ENCODE results near the gene C1orf174.

C1orf174 gene

DNA sequence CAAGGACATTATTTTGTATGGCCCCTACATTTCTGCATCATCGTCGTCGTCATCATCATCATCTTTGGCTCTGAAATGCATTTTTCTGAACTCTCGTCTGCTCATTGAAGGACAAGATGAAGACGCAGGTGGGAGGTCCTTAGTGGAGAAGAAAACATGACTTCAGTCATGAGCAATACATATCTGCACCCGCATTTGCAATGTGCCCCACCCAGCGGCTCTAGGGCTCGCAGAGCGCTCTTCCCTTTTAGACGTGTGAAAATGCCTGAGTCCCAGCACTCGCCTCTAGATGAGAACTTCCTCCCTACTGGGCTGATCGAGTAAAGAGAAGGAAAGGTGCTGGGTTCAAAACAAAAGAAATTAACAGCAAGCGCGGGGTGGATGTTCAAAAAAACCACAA lies 10.1 kb downstream of the C1orf174 start:
- no peak overlapping the region for H3K4me3 ChIP-seq (ENCODE audit: control insufficient read depth, low read depth, low read length)
- no peak for DNase-seq (ENCODE audit: low read depth)
- TF ChIP-seq, protein P1, sequence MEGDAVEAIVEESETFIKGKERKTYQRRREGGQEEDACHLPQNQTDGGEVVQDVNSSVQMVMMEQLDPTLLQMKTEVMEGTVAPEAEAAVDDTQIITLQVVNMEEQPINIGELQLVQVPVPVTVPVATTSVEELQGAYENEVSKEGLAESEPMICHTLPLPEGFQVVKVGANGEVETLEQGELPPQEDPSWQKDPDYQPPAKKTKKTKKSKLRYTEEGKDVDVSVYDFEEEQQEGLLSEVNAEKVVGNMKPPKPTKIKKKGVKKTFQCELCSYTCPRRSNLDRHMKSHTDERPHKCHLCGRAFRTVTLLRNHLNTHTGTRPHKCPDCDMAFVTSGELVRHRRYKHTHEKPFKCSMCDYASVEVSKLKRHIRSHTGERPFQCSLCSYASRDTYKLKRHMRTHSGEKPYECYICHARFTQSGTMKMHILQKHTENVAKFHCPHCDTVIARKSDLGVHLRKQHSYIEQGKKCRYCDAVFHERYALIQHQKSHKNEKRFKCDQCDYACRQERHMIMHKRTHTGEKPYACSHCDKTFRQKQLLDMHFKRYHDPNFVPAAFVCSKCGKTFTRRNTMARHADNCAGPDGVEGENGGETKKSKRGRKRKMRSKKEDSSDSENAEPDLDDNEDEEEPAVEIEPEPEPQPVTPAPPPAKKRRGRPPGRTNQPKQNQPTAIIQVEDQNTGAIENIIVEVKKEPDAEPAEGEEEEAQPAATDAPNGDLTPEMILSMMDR (conservative IDR thresholded peaks at IDR 0.05; ENCODE audit: control insufficient read depth, insufficient read depth, low read depth, low read length) = no peak

DNA sequence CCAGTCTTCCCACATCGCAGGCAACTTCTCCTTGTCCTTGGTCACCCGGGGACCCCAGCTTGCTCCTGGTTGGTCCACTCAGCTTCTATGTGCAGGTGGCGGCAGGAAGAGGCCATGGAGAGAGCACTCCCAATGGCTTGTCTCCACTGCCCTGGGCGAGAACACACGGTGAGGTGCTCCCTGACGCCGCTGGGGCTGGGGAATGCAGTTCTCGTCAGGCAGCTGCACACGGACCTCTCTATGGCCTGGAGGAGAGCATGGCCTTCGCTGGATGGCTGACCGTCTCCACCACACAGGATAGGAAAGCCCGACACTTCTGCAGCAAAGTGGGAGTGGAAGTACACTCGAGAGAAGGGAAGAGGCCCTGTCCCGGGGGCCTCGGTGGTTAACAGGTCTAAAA lies 11.8 kb downstream of the C1orf174 start:
- no peak overlapping the region for H3K4me3 ChIP-seq (ENCODE audit: control insufficient read depth, low read depth, low read length)
- TF ChIP-seq, protein P1 (conservative IDR thresholded peaks at IDR 0.05; ENCODE audit: control insufficient read depth, insufficient read depth, low read depth, low read length) = no peak
- no peak for DNase-seq (ENCODE audit: low read depth)

DNA sequence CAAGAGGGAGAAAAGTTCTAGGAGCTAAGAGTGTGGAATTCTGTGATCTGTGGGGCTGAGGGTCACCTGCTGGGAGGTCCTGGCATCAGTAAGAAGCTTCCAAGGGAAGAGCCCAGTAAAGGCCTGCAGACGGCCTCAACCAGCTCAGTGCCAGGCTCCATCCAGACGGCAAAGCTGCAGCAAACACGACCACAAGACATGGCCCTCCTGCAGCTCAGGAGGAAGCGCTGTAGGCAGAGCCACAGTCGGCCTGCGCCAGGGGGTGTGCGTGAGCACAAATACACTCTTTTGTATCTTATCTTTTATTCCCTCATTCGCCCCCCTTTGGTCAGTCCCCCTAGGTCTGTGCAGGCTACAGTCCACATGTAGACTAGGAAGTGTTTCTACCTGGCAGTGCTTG lies 13.4 kb downstream of the C1orf174 start:
- no peak overlapping the region for H3K4me3 ChIP-seq (ENCODE audit: control insufficient read depth, low read depth, low read length)
- TF ChIP-seq, protein P1 (conservative IDR thresholded peaks at IDR 0.05; ENCODE audit: control insufficient read depth, insufficient read depth, low read depth, low read length) = no peak
- DNase-seq (ENCODE audit: low read depth) = no peak

DNA sequence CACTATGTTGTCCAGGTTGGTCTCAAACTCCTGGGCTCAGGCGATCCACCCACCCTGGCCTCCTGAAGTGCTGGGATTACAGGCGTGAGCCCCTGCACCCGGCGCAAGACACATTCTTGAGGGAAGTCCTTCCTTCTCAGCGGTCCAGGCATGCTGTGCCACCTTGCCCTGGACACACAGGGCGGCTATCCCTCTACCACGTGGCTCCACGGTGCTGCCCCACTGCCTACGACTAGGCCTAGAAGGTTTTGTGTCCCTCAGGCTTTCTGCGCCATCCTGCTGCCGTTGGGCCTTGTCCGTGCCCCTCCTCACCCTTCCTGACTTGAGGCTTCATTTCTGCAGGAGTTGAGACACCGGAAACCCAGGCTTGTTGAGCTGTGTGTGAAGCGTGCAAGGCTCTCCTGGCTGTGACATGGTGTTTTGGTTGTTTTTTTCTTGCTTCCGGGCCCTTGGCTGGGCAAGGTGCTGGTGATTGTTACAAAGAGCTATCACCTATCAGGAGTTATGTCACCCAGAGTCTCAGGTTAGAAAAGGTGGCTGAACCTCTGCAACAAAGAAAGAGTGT lies 13.9 kb downstream of the C1orf174 start:
- H3K4me3 ChIP-seq (ENCODE audit: control insufficient read depth, low read depth, low read length) = no peak overlapping the region
- TF ChIP-seq, protein P1 (conservative IDR thresholded peaks at IDR 0.05; ENCODE audit: control insufficient read depth, insufficient read depth, low read depth, low read length) = no peak
- no peak for DNase-seq (ENCODE audit: low read depth)

DNA sequence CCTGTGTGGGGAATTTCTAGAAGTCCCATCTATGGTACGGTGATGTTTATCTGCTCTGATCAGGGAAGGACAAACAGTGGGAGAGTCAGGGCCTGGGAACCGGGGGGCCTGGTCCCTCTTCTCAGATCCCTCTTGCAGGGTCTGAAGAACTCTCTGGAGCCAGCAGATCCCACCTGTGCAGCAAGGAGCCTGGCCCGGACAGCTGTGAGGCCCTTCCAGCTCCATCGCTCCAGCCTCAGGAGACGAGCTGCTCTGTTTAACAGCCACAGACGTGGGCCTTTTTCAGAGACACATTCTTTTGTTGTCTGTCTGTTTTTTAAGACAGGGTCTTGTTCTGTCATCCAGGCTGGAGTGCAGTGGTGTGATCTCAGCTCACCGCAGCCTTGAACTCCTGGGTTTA lies 14.5 kb downstream of the C1orf174 start:
- TF ChIP-seq, protein P1 (conservative IDR thresholded peaks at IDR 0.05; ENCODE audit: control insufficient read depth, insufficient read depth, low read depth, low read length) = no peak

DNA sequence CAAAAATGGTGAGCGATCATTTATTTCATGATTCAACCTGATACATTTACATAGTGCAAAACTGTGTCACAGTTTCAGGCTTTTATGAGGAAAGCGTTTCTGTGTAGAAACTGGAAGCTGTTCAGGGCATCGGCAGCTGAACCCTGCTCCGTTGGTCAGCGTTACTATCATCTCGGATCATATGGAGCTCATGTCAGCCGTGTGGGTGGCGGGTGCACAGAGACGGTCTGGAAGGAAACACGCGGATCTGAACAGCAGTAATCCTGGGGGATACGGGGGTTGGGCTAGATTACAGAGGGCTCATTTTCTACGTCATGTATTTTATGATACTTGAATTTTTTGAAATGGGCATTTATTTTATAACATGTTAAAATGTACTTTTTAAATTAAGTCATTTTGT lies 15.1 kb downstream of the C1orf174 start:
- H3K4me3 ChIP-seq (ENCODE audit: control insufficient read depth, low read depth, low read length) = no peak overlapping the region
- TF ChIP-seq, protein P1 (conservative IDR thresholded peaks at IDR 0.05; ENCODE audit: control insufficient read depth, insufficient read depth, low read depth, low read length) = no peak
- no peak for DNase-seq (ENCODE audit: low read depth)

More for the DNA sequence above, 14.5 kb downstream of the C1orf174 start:
- no peak overlapping the region for H3K4me3 ChIP-seq (ENCODE audit: control insufficient read depth, low read depth, low read length)
- no peak for DNase-seq (ENCODE audit: low read depth)
